H9 (cell line): ENCODE results near the gene RASSF8. TPM values are rescaled to one million over a fixed set of nuclear protein-coding genes. Genes with fewer than 3 reads are reported as not detected.

Experiments used
- DNase-seq: peaks from one replicate; pipeline ENCODE4 v3.0.0-alpha.2; 2017
- H2AFZ ChIP-seq: one replicate; pipeline ENCODE4 v1.6.1; 2013; ENCODE audit warnings: mild to moderate bottlenecking, low read length, control low read depth, moderate library complexity
- H2AK5ac ChIP-seq: 2 replicates; pipeline ENCODE4 v1.6.1; 2013; ENCODE audit warnings: low read length, control low read depth, mixed read lengths; ENCODE audit not compliant: insufficient read length
- H2BK120ac ChIP-seq: one replicate; pipeline ENCODE4 v1.6.1; 2013; ENCODE audit warnings: low read depth, mild to moderate bottlenecking, low read length, control low read depth, inconsistent platforms; ENCODE audit not compliant: poor library complexity, severe bottlenecking
- H2BK12ac ChIP-seq: 2 replicates; pipeline ENCODE4 v1.6.1; 2013; ENCODE audit warnings: low read length, control low read depth, mixed read lengths, low read depth; ENCODE audit not compliant: insufficient read length
- H2BK15ac ChIP-seq: 2 replicates; pipeline ENCODE4 v1.6.1; 2013; ENCODE audit warnings: low read depth, low read length, control low read depth
- H2BK20ac ChIP-seq: one replicate; pipeline ENCODE4 v1.6.1; 2013; ENCODE audit warnings: low read depth, mild to moderate bottlenecking, low read length, control low read depth, inconsistent platforms; ENCODE audit not compliant: poor library complexity, severe bottlenecking
- H2BK5ac ChIP-seq: 2 replicates; pipeline ENCODE4 v1.6.1; 2013; ENCODE audit warnings: low read length, control low read depth, mixed read lengths; ENCODE audit not compliant: insufficient read length
- H3K14ac ChIP-seq: 2 replicates; pipeline ENCODE4 v1.6.1; 2013; ENCODE audit warnings: low read length, control low read depth; ENCODE audit not compliant: insufficient read depth
- H3K18ac ChIP-seq: 2 replicates; pipeline ENCODE4 v1.6.1; 2013; ENCODE audit warnings: low read depth, mild to moderate bottlenecking, mixed read lengths, low read length, control low read depth; ENCODE audit not compliant: insufficient read length
- H3K23ac ChIP-seq: 2 replicates; pipeline ENCODE4 v1.6.1; 2013; ENCODE audit warnings: low read length, control low read depth, mixed read lengths, low read depth; ENCODE audit not compliant: insufficient read length
- H3K23me2 ChIP-seq: 2 replicates; pipeline ENCODE4 v1.6.1; 2013; ENCODE audit warnings: low read depth, mild to moderate bottlenecking, mixed read lengths, low read length, control low read depth; ENCODE audit not compliant: insufficient read length, poor library complexity, severe bottlenecking
- H3K27ac ChIP-seq: 2 replicates; pipeline ENCODE4 v1.5.1; 2013; ENCODE audit warnings: low read length, control low read depth, mixed read lengths, low read depth; ENCODE audit not compliant: insufficient read length
- H3K27me3 ChIP-seq: 2 replicates; pipeline ENCODE4 v1.6.1; 2013; ENCODE audit warnings: low read length, control low read depth, inconsistent platforms; ENCODE audit not compliant: insufficient read depth
- H3K4ac ChIP-seq: 2 replicates; pipeline ENCODE4 v1.6.1; 2013; ENCODE audit warnings: low read depth, mild to moderate bottlenecking, control low read depth, inconsistent platforms, low read length, moderate library complexity
- H3K4me1 ChIP-seq: 2 replicates; pipeline ENCODE4 v1.6.1; 2013; ENCODE audit warnings: low read length, control low read depth, inconsistent platforms; ENCODE audit not compliant: insufficient read depth
- H3K4me2 ChIP-seq: 2 replicates; pipeline ENCODE4 v1.6.1; 2013; ENCODE audit warnings: low read length, control low read depth, mixed read lengths; ENCODE audit not compliant: insufficient read length, insufficient read depth
- H3K56ac ChIP-seq: 2 replicates; pipeline ENCODE4 v1.6.1; 2013; ENCODE audit warnings: low read depth, mild to moderate bottlenecking, mixed read lengths, low read length, control low read depth; ENCODE audit not compliant: insufficient read length
- H3K79me1 ChIP-seq: 2 replicates; pipeline ENCODE4 v1.6.1; 2013; ENCODE audit warnings: low read depth, mild to moderate bottlenecking, moderate library complexity, low read length, control low read depth, inconsistent platforms; ENCODE audit not compliant: insufficient read depth, poor library complexity, severe bottlenecking
- H3K79me2 ChIP-seq: 2 replicates; pipeline ENCODE4 v1.6.1; 2013; ENCODE audit warnings: low read length, control low read depth, inconsistent platforms; ENCODE audit not compliant: insufficient read depth
- H3K9ac ChIP-seq: 2 replicates; pipeline ENCODE4 v1.6.1; 2013; ENCODE audit warnings: low read length, control low read depth, mixed read lengths; ENCODE audit not compliant: insufficient read length; ENCODE audit errors: extremely low read depth
- H3K9me3 ChIP-seq: one replicate; pipeline ENCODE4 v1.6.1; 2013; ENCODE audit warnings: low read depth, low read length, inconsistent platforms; ENCODE audit not compliant: control insufficient read depth
- H3T11ph ChIP-seq: one replicate; pipeline ENCODE4 v1.6.1; 2013; ENCODE audit warnings: mild to moderate bottlenecking, low read length, control low read depth, inconsistent platforms
- H4K20me1 ChIP-seq: one replicate; pipeline ENCODE4 v1.6.1; 2013; ENCODE audit not compliant: control insufficient read depth, insufficient read length, insufficient read depth
- H4K5ac ChIP-seq: 2 replicates; pipeline ENCODE4 v1.6.1; 2013; ENCODE audit warnings: low read depth, mild to moderate bottlenecking, mixed read lengths, low read length, control low read depth; ENCODE audit not compliant: insufficient read length
- H4K8ac ChIP-seq: replicated peaks from 2 replicates; pipeline ENCODE4 v1.6.1; 2013; ENCODE audit warnings: low read length, control low read depth, mixed read lengths, low read depth; ENCODE audit not compliant: insufficient read length
- H4K91ac ChIP-seq: 2 replicates; pipeline ENCODE4 v1.6.1; 2013; ENCODE audit warnings: low read depth, mild to moderate bottlenecking, moderate library complexity, mixed read lengths, low read length, control low read depth; ENCODE audit not compliant: insufficient read length
- H3K27ac Mint-ChIP-seq, 3 experiments: 2 replicates in 2 of 3; 3 replicates in 1 of 3; pipeline ENCODE4 v1.8.0; 2020 to 2021; ENCODE audit warnings: mixed read lengths in 3 of 3, mild to moderate bottlenecking in 1 of 3, moderate library complexity in 1 of 3
- H3K27me3 Mint-ChIP-seq: 2 replicates; pipeline ENCODE4 v1.8.0; 2021; ENCODE audit warnings: low read depth, mild to moderate bottlenecking, moderate library complexity, mixed read lengths
- H3K36me3 Mint-ChIP-seq, 3 experiments: 2 replicates in 2 of 3; 3 replicates in 1 of 3; pipeline ENCODE4 v1.8.0; 2020 to 2021; ENCODE audit warnings: low read depth in 3 of 3, mixed read lengths in 3 of 3; ENCODE audit not compliant: insufficient read depth in 1 of 3
- H3K4me1 Mint-ChIP-seq, 2 experiments: 2 replicates each; pipeline ENCODE4 v1.8.0; 2020; ENCODE audit warnings: mixed read lengths in 2 of 2
- H3K4me3 Mint-ChIP-seq, 2 experiments: 2 replicates in 1 of 2; 3 replicates in 1 of 2; pipeline ENCODE4 v1.8.0; 2020 to 2021; ENCODE audit warnings: mild to moderate bottlenecking in 2 of 2, mixed read lengths in 2 of 2, moderate library complexity in 1 of 2
- H3K9me3 Mint-ChIP-seq, 2 experiments: 2 replicates in 1 of 2; 3 replicates in 1 of 2; pipeline ENCODE4 v1.8.0; 2020; ENCODE audit warnings: mild to moderate bottlenecking in 2 of 2, mixed read lengths in 2 of 2, moderate library complexity in 1 of 2
- WGBS: extraction: QIAGEN DNeasy Blood & Tissue Kit; methylation state at CpG from one replicate; pipeline ENCODE4 v1.1.7; 2013; ENCODE audit warnings: missing lambda C conversion rate, low lambda C conversion rate, mixed read lengths; ENCODE audit not compliant: insufficient read length; ENCODE audit errors: extremely low coverage; 5-methylcytosine and 5-hydroxymethylcytosine counted together
- total RNA-seq: library from RNA; stranded (reverse); gene quantifications from 2 replicates; pipeline ENCODE4 v1.2.1, GENCODE V29; 2021
- TF ChIP-seq, protein P1 (sequence below): fragments of 200-600 bp; sonication (generic); conservative IDR thresholded peaks from 3 replicates; pipeline ENCODE4 v1.8.0; 2021; ENCODE audit warnings: antibody characterized with exemption, mild to moderate bottlenecking

Gene RASSF8
- total RNA-seq, 1 experiment from 2014 or later, result 38.8 TPM

- Mint-ChIP-seq H3K4me1 (peaks cover 72 to 77% of the 10 kb centered on the region in 2 experiments), H3K27ac (peak overlapping the region; percentile 90 to 98 (median 92); a peak in 6 of 7 replicates), H3K4me3 (0 out of 5 replicates have a peak overlapping the region, but pooled peaks of 1 of the 2 experiments have one; percentile 13), H3K27me3 (no peaks in the 10 kb centered on the region), H3K36me3 (peaks cover 0 to 2% (median 0%) of the 10 kb centered on the region in 3 experiments; a peak in 1 of 7 replicates), H3K9me3 (no peaks in the 10 kb centered on the region)
- no peak overlapping the region for H3K56ac ChIP-seq
- H3K14ac ChIP-seq, result no peak overlapping the region
- TF ChIP-seq, protein P1, sequence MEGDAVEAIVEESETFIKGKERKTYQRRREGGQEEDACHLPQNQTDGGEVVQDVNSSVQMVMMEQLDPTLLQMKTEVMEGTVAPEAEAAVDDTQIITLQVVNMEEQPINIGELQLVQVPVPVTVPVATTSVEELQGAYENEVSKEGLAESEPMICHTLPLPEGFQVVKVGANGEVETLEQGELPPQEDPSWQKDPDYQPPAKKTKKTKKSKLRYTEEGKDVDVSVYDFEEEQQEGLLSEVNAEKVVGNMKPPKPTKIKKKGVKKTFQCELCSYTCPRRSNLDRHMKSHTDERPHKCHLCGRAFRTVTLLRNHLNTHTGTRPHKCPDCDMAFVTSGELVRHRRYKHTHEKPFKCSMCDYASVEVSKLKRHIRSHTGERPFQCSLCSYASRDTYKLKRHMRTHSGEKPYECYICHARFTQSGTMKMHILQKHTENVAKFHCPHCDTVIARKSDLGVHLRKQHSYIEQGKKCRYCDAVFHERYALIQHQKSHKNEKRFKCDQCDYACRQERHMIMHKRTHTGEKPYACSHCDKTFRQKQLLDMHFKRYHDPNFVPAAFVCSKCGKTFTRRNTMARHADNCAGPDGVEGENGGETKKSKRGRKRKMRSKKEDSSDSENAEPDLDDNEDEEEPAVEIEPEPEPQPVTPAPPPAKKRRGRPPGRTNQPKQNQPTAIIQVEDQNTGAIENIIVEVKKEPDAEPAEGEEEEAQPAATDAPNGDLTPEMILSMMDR, result no peak
- no peak overlapping the region for H4K8ac ChIP-seq
- no peak overlapping the region for H3K4me2 ChIP-seq
- H3K23me2 ChIP-seq, result no peaks in the 10 kb centered on the region
- H2BK12ac ChIP-seq, result no peak overlapping the region
- H3K9ac ChIP-seq, result no peak overlapping the region
- no peak overlapping the region for H2BK20ac ChIP-seq
- H4K5ac ChIP-seq, result no peak overlapping the region
- no peak overlapping the region for H2BK120ac ChIP-seq
- H3K27me3 ChIP-seq, result no peaks in the 10 kb centered on the region
- no peaks in the 10 kb centered on the region for H3K79me1 ChIP-seq
- no peaks in the 10 kb centered on the region for H3K9me3 ChIP-seq
- no peak overlapping the region for H2BK15ac ChIP-seq
- H3K4ac ChIP-seq, result no peak overlapping the region
- H3K4me1 ChIP-seq, result peaks cover 5% of the 10 kb centered on the region; the same call in 1 of the 2 replicates
- no peaks in the 10 kb centered on the region for H4K20me1 ChIP-seq
- no peak overlapping the region for H4K91ac ChIP-seq
- no peak overlapping the region for H2AK5ac ChIP-seq
- no CpG with 5 or more reads among the region's 3 CpGs for WGBS
- peaks cover 8% of the 10 kb centered on the region; the same call in 1 of the 2 replicates for H3K79me2 ChIP-seq
- no peak overlapping the region for H2BK5ac ChIP-seq
- no peak for DNase-seq
- H3K27ac ChIP-seq, result no peak overlapping the region
- no peak overlapping the region for H2AFZ ChIP-seq
- no peak overlapping the region for H3K23ac ChIP-seq
- H3K18ac ChIP-seq, result no peak overlapping the region
- peak overlapping the region; percentile 57 for H3T11ph ChIP-seq
These were observed 35.6 kb downstream of the RASSF8 start for GRCh38 chr12:25993901-25994651.
